Glutamatergic neuron (in vitro differentiated cells): ENCODE data around the gene ENSA. TPM values are rescaled to one million over a fixed set of nuclear protein-coding genes. Genes with fewer than 3 reads are reported as not detected.

Experiments
- DNase-seq: peaks from one replicate; pipeline ENCODE4 v3.0.0; 2022
- H3K27ac Mint-ChIP-seq: one replicate; pipeline ENCODE4 v1.8.0; 2020; ENCODE audit warnings: mild to moderate bottlenecking, mixed read lengths, inconsistent platforms; ENCODE audit not compliant: unreplicated experiment
- H3K27me3 Mint-ChIP-seq: one replicate; pipeline ENCODE4 v1.8.0; 2020; ENCODE audit warnings: mild to moderate bottlenecking, moderate library complexity, mixed read lengths, inconsistent platforms; ENCODE audit not compliant: unreplicated experiment
- H3K36me3 Mint-ChIP-seq: one replicate; pipeline ENCODE4 v1.8.0; 2020; ENCODE audit warnings: mild to moderate bottlenecking, mixed read lengths, inconsistent platforms; ENCODE audit not compliant: unreplicated experiment
- H3K4me1 Mint-ChIP-seq: one replicate; pipeline ENCODE4 v1.8.0; 2020; ENCODE audit warnings: mild to moderate bottlenecking, low read depth, mixed read lengths, inconsistent platforms; ENCODE audit not compliant: unreplicated experiment
- H3K4me3 Mint-ChIP-seq: one replicate; pipeline ENCODE4 v1.8.0; 2020; ENCODE audit warnings: mild to moderate bottlenecking, mixed read lengths, inconsistent platforms; ENCODE audit not compliant: unreplicated experiment
- H3K9me3 Mint-ChIP-seq: one replicate; pipeline ENCODE4 v1.8.0; 2020; ENCODE audit warnings: mild to moderate bottlenecking, moderate library complexity, mixed read lengths, inconsistent platforms; ENCODE audit not compliant: unreplicated experiment
- total RNA-seq: library from RNA; stranded (reverse); fragmentation: NEBNext Ultra II Directional; extraction: Animal tissue kit (Norgen Biotek cat#: 25700); gene quantifications from one replicate; pipeline ENCODE4 v1.2.1, GENCODE V29; 2021; ENCODE audit not compliant: unreplicated experiment
- TF ChIP-seq, protein P1 (sequence below): fragments of 200-600 bp; sonication (generic); IDR thresholded peaks from one replicate; pipeline ENCODE4 v1.5.0; 2021; ENCODE audit not compliant: partially characterized antibody, unreplicated experiment

Gene ENSA
- total RNA-seq, 1 donor from 2014 or later = 122 TPM

DNA sequence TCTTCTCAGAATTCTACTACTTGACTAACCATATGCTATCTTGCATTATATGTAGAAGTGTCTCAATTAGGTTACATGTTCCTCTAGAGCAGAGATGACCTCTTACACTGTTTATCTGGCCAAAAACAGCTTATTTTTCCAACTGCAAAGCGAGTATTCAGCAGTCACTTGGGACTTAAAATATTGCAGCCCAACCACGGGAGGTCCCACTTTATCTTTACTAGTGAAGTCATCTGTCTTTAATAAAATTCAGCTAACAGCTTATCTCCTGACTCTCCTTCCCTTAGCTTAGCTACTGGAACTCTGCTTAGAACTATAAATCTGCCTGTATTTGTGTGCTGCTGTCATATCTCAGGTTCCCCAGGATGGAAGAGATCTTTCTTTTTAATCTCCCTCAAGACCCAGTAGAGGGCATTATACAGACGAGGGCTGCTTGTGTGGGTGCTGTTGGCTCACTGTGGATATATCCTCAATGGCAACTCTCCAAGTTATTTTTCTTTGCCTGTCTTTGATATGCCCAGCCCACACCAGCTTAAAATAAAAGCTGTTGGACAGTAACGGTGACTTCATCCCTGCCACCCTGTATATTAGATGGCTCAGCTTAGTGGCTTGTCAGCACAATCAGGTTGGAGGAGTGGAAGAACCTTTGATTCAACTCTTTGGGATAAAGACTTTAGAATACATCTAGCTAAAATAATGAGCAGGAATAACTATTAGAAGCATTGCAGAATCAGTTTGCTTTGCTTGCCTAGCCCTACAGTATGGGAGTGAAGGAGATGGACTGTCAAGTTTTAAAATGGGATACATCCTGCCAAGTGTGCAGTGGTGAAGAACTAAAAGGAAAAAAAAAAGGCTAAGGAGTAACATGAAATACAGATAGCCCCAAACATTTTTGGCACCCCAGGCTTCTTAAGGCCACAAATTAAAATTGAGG lies 9.6 kb downstream of the ENSA start:
- DNase-seq = no peak
- Mint-ChIP-seq H3K4me1 (no peaks in the 10 kb centered on the region), H3K36me3 (peaks cover 5% of the 10 kb centered on the region), H3K4me3 (no peak overlapping the region), H3K9me3 (peaks cover 2% of the 10 kb centered on the region), H3K27ac (no peak overlapping the region), H3K27me3 (peaks cover 2% of the 10 kb centered on the region)
- TF ChIP-seq, protein P1, sequence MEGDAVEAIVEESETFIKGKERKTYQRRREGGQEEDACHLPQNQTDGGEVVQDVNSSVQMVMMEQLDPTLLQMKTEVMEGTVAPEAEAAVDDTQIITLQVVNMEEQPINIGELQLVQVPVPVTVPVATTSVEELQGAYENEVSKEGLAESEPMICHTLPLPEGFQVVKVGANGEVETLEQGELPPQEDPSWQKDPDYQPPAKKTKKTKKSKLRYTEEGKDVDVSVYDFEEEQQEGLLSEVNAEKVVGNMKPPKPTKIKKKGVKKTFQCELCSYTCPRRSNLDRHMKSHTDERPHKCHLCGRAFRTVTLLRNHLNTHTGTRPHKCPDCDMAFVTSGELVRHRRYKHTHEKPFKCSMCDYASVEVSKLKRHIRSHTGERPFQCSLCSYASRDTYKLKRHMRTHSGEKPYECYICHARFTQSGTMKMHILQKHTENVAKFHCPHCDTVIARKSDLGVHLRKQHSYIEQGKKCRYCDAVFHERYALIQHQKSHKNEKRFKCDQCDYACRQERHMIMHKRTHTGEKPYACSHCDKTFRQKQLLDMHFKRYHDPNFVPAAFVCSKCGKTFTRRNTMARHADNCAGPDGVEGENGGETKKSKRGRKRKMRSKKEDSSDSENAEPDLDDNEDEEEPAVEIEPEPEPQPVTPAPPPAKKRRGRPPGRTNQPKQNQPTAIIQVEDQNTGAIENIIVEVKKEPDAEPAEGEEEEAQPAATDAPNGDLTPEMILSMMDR = no peak

DNA sequence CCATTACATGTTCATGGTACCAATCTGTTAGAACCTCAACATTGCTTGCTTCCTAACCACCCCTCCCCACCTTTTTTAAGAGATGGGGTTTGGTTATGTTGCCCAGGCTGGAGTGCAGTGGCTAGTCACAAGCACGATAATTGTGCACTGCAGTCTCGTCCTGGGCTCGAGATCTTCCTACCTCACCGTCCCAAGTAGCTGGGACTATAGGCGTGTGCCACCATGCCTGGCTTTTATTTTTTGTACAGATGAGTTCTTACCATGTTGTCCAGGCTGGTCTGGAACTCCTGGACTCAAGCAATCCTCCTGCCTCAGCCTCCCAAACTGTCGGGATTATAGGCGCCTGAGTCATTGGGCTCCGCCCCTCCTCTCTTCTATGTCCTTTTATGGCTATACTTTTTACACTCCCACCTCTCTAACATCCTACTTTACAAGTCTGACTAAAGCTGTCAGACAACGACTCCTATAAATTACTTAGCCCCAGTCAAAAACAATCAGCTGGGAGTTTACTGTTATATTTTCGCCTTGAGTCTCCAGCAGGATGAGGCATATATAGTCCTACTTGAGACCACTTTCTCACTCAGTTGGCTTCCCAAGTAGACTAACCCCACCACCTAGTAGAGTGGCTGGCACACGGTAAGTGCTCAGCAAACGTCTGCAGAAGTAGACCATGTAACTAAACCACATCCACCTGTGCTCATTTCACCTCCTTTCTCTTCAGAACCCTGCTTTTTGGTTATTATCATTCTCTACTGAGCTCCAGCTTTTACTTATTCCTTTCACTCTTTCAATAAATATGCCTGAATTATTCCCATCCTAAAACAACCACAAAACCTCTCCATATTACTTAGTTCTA lies 13.8 kb downstream of the ENSA start:
- Mint-ChIP-seq H3K36me3 (peaks cover 5% of the 10 kb centered on the region), H3K4me3 (no peak overlapping the region), H3K9me3 (peaks cover 3% of the 10 kb centered on the region), H3K27me3 (peaks cover 5% of the 10 kb centered on the region), H3K27ac (no peak overlapping the region), H3K4me1 (no peaks in the 10 kb centered on the region)
- TF ChIP-seq, protein P1 = no peak
- DNase-seq = no peak

DNA sequence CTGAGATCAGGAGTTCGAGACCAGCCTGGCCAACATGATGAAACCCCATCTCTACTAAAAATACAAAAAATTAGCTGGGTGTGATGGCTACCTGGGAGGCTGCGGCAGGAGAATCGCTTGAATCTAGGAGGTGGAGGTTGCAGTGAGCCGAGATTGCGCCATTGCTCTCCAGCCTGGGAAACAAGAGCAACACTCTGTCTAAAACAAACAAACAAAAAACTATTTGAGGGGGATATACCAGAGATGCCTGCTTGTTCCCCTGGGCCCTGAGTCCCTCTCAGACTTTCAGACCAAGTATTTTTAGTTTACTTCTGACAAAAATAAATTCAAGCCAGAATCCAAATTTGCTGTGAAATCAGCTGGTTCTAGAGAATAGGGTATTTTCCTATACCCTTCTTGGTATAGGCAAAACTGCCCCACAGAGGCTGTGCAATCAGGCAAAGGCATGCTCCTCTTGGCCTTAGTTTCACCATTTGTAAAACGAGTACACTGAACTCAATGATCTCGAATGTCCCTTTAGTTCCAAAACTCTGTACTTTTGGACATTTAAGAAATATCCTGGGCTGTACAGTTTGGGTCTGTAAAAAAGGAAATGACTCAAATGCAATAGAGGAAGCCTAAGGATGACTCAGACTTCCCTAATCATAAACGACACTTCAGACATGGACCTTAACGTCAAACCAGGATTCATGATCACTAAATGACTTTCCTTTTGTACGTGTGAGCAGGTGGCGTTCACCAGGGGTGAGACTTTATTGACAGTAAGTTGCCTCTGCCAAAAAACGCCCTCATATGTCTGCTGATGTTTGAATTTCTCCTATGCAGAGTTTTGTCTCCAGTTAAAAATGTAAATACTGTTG lies 16.1 kb downstream of the ENSA start:
- peaks cover 5% of the 10 kb centered on the region for H3K27me3 Mint-ChIP-seq
- DNase-seq = no peak
- no peak overlapping the region for H3K4me3 Mint-ChIP-seq
- H3K4me1 Mint-ChIP-seq = no peaks in the 10 kb centered on the region
- H3K36me3 Mint-ChIP-seq = peaks cover 5% of the 10 kb centered on the region
- TF ChIP-seq, protein P1 = no peak
- peaks cover 3% of the 10 kb centered on the region for H3K9me3 Mint-ChIP-seq
- no peak overlapping the region for H3K27ac Mint-ChIP-seq

DNA sequence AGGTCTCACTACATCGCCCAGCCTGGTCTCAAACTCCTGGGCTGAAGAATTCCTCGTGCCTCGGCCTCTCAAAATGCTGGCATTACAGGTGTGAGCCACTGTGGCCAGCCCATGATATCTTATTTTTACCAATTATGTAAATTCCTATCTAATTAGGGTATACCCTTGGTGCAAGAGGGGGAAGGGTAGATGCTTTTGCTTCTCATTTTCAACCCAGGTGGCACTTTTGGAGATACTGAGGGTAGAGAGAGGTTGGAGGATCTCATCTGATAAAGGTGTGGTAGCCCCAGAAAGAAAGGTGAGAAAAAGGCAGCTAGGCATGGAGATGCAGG lies 17.4 kb downstream of the ENSA start:
- Mint-ChIP-seq H3K9me3 (peaks cover 3% of the 10 kb centered on the region), H3K36me3 (peaks cover 5% of the 10 kb centered on the region), H3K4me1 (no peaks in the 10 kb centered on the region), H3K27ac (no peak overlapping the region), H3K4me3 (peak overlapping the region; percentile 15), H3K27me3 (peaks cover 5% of the 10 kb centered on the region)
- no peak for DNase-seq
- TF ChIP-seq, protein P1 = no peak
